GM18951 (cell line): Measurements from ENCODE around the gene ENPEP.

Source experiments
- POLR2A ChIP-seq: IDR thresholded peaks from 4 replicates; pipeline ENCODE4 v1.6.1; 2011; ENCODE audit warnings: mild to moderate bottlenecking; ENCODE audit not compliant: insufficient read length, insufficient read depth; ENCODE audit errors: extremely low read depth
- in situ Hi-C: fragments of 300-500 bp; cut with MboI; formaldehyde crosslinking; loops from one replicate; pipeline ENCODE4 v1.12.0; 2022; ENCODE audit warnings: low sequenced_read_pairs, mixed read lengths, inconsistent platforms; ENCODE audit not compliant: unreplicated experiment

The ENPEP gene

GRCh38 chr4:110493520-110493919 is 17.6 kb downstream of the ENPEP start:
- in situ Hi-C loops: no loop called here

GRCh38 chr4:110498420-110498819 is 22.5 kb downstream of the ENPEP start:
- TF ChIP-seq POLR2A: no peak
- in situ Hi-C loops: no loop called here

More at GRCh38 chr4:110493520-110493919, 17.6 kb downstream of the ENPEP start:
- no peak for TF ChIP-seq POLR2A

- in situ Hi-C loops: no loop called here
These were observed 23.2 kb downstream of the ENPEP start for GRCh38 chr4:110499126-110499525.

GRCh38 chr4:110501826-110502225 is 25.9 kb downstream of the ENPEP start:
- no peak for TF ChIP-seq POLR2A

More at GRCh38 chr4:110499126-110499525, 23.2 kb downstream of the ENPEP start:
- no peak for TF ChIP-seq POLR2A

GRCh38 chr4:110503270-110504083 is 27.5 kb downstream of the ENPEP start:
- no peak for TF ChIP-seq POLR2A
- in situ Hi-C loops: loop anchor here (25.0 kb wide), 1 partner anchor 291 kb away; no protein-coding TSS in a partner anchor

More at GRCh38 chr4:110501826-110502225, 25.9 kb downstream of the ENPEP start:
- in situ Hi-C loops: loop anchor here (25.0 kb wide), 1 partner anchor 290 kb away; no protein-coding TSS in a partner anchor

GRCh38 chr4:110504084-110504435 is 28.1 kb downstream of the ENPEP start:
- TF ChIP-seq POLR2A: no peak
- in situ Hi-C loops: loop anchor here (25.0 kb wide), 1 partner anchor 292 kb away; no protein-coding TSS in a partner anchor

DNA sequence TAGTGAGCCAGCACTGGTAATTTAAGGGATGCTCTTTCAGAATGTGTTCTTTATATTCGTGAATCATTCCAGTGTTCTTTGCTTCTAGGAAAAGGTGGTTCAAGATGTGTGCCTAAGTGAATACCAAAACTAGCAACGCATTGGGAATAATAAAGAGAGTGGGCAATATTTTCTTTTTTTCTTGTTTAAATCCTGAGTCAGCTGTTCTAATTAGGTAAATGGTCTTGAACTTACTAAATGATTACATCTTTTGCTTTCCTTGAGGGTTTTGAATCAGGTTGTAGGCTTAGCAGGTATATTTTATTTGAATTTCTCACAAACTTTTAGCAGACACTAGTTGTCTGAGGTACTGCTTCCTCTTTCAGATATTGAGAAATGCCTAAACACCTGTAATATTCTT is 29.5 kb downstream of the ENPEP start:
- TF ChIP-seq POLR2A: no peak
- in situ Hi-C loops: loop anchor here (25.0 kb wide), 1 partner anchor 293 kb away; no protein-coding TSS in a partner anchor

DNA sequence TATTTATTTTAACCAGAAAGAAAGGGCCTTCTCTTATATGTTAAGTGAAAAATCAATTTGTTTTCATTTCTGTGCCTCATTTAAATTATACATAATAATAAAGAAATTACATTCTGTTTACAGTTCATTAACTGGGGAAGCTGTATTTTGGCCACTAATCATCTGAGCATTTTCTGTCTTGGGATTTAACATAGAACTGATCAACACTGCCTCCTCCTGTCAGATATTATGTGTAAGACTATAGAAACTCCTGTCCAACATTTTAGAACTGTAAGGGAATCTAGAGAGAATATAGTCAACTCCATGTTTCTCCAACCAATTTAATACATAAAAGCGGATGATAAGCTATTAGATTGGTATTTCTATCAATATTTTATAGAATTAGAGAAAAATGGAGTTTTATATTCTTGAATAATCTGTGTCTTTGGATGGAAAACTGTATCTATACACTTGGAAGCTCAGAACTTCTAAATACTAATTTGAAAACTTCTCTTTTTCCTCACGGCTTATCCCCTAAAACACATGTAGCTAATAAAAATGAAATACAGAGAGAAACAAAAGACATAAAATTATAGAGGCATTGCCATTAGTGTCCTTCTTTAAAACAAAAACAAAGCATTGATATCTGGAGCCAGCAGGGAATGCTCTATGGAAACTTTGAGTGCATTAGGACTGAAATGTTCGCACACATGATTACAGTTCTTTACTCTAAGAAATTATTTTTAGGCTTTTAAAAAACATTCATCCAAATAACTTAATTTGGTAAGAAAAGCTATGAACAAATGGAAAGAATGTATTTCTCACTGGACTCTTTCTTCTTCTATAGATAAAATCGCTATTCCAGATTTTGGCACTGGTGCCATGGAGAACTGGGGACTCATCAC is 33.1 kb downstream of the ENPEP start:
- in situ Hi-C loops: loop anchor here (25.0 kb wide), 1 partner anchor 297 kb away; no protein-coding TSS in a partner anchor
- no peak for TF ChIP-seq POLR2A

DNA sequence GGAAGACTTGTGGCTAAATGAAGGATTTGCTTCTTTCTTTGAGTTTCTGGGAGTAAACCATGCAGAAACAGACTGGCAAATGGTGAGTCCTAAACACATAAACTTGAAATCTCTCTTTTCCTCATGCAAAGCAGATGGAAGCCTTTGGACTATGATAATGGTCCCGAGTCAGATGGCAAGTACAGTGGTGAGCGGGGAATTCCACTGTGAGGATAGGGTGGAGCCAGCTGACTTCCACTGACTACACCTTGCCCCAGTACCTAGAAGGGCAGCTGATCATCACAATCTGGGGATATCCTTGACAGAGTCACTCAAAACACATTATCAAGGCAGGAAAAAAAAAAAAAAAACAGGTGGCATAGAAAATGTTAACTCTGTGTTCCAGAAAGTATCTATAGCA is 34.3 kb downstream of the ENPEP start:
- TF ChIP-seq POLR2A: no peak
- in situ Hi-C loops: loop anchor here (10.0 to 25.0 kb wide), 2 partner anchors 195 to 298 kb away; no protein-coding TSS in a partner anchor

DNA sequence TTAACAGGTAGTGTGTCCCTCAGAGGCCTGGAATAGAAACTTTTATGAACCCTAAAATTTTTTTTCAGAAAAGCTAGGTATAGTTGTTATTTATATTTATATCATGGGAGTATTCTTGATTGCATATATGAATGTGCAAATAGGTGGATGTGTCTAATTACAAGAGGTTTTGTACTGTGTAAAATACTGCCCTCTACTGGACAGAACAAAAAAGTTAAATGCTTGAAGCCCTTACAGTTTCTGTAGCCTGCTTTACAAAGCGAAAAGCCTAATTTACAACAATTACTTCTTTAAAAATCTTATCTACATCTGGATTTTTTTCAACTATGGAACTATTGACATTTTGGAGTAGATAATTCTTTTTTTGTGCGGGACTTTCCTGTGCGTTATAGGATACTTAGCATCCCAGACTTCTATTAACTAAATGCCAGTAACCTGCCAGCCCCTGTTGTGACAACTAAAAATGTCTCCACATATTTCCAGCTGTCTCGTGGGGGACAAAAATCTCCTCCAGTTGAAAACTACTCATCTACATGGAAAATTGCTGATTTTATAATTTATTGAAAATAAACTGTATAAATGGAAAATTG is 35.1 kb downstream of the ENPEP start:
- TF ChIP-seq POLR2A: no peak
- in situ Hi-C loops: loop anchor here (10.0 to 25.0 kb wide), 2 partner anchors 196 to 299 kb away; no protein-coding TSS in a partner anchor

DNA sequence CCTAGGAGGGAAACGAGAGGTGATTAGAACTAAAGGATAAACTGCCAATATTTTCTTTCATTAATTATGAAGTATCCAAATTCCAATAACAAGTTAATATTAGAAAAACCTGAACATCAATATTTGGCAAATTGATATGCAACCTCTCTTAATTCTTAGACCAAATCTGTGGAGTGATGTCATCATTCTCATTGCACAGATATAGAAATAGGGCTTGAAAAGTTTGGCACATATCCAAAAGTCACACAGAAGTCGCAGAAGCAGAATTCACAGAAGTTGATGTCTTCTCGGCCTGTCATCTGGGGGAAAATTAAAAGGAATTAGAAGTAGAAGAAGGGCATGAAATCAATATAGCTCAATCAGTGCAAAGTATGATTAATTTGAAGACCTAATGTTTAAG is 36.9 kb downstream of the ENPEP start:
- TF ChIP-seq POLR2A: no peak
- in situ Hi-C loops: loop anchor here (10.0 to 25.0 kb wide), 2 partner anchors 198 to 301 kb away; no protein-coding TSS in a partner anchor

DNA sequence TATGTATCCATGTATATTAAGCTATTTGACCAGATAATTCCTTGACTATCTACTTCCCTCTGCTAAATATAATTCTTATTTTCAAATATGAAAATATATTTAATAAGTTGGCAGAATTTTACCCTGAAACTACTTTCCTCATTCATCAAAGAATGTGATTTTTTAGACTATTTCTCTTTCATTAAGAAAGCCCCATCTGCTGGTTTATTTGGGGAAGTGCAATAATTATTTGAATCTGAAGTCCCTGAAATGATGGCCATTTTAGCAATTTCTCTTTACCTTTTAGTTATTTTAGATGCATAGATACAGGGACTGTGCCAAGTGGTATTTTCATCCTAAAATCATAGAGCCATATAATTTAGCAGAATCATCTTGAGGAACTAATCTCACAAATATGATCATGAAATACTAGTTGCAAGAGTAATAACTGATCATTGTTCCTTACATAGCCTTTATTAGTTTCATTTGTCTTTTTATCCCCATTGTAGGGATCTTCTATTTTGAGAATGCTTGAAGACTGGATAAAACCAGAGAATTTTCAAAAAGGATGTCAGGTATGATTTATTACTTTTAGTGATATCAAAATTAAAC is 39.0 kb downstream of the ENPEP start:
- no peak for TF ChIP-seq POLR2A
- in situ Hi-C loops: loop anchor here (5.0 to 25.0 kb wide), 3 partner anchors 200 to 518 kb away; no protein-coding TSS in a partner anchor

DNA sequence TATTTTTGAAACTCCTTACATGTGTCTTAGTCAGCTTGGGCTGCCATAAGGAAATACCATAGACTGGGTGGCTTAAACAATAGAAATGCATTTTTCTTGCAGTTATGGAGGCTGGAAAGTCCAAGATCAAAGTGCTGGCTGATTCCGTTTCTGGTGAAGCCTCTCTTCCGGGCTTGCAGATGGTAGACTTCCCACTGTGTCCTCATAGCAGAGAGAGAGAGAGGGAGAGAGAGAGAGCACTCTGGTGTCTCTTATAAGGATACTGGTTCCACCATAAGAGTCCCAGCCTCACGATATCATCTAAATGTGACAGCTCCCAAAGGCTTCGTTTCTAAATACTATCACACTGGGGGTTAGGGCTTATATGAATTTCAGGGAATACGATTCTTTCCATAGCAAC is 39.7 kb downstream of the ENPEP start:
- TF ChIP-seq POLR2A: no peak
- in situ Hi-C loops: loop anchor here (5.0 to 25.0 kb wide), 3 partner anchors 201 to 518 kb away; no protein-coding TSS in a partner anchor
